GM04504 (cell line): ENCODE results near the gene RIMBP3C.
"Not testable (repeated sequence)": the region's sequence is repeated elsewhere in the genome, so short reads cannot be mapped to it uniquely, and the experiment has no call there.

ENCODE experiments used
- DNase-seq: peaks from one replicate; pipeline ENCODE4 v3.0.0-alpha.2; 2012; ENCODE audit warnings: low read depth

Gene RIMBP3C, protein sequence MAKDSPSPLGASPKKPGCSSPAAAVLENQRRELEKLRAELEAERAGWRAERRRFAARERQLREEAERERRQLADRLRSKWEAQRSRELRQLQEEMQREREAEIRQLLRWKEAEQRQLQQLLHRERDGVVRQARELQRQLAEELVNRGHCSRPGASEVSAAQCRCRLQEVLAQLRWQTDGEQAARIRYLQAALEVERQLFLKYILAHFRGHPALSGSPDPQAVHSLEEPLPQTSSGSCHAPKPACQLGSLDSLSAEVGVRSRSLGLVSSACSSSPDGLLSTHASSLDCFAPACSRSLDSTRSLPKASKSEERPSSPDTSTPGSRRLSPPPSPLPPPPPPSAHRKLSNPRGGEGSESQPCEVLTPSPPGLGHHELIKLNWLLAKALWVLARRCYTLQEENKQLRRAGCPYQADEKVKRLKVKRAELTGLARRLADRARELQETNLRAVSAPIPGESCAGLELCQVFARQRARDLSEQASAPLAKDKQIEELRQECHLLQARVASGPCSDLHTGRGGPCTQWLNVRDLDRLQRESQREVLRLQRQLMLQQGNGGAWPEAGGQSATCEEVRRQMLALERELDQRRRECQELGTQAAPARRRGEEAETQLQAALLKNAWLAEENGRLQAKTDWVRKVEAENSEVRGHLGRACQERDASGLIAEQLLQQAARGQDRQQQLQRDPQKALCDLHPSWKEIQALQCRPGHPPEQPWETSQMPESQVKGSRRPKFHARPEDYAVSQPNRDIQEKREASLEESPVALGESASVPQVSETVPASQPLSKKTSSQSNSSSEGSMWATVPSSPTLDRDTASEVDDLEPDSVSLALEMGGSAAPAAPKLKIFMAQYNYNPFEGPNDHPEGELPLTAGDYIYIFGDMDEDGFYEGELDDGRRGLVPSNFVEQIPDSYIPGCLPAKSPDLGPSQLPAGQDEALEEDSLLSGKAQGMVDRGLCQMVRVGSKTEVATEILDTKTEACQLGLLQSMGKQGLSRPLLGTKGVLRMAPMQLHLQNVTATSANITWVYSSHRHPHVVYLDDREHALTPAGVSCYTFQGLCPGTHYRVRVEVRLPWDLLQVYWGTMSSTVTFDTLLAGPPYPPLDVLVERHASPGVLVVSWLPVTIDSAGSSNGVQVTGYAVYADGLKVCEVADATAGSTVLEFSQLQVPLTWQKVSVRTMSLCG (N-terminal part only)

DNA sequence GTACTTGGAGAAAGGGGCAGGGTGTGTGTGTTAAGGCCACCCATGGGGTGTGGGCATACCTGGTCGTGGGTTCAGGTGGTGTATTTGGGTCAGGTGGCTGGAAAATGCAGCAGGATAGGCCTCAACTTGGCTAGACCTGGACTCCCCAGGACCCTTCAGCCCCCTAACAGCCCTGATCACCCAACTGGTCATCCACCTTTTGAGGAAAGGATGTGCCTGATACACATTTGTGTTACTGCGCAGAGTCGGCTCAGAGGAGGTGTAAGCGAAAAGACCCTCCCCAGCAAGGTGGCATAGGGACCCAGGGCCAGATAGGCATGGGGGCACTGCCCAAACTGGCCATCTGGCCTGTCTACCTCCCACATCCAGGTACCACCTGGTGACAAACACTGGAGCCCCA is at the start of gene RIMBP3C:
RIMBP3C (minus strand) TSS at position 101 of the 400 bp plus-strand sequence. CDS start 485 bp downstream, outside the sequence.
- not testable (repeated sequence) for DNase-seq

DNA sequence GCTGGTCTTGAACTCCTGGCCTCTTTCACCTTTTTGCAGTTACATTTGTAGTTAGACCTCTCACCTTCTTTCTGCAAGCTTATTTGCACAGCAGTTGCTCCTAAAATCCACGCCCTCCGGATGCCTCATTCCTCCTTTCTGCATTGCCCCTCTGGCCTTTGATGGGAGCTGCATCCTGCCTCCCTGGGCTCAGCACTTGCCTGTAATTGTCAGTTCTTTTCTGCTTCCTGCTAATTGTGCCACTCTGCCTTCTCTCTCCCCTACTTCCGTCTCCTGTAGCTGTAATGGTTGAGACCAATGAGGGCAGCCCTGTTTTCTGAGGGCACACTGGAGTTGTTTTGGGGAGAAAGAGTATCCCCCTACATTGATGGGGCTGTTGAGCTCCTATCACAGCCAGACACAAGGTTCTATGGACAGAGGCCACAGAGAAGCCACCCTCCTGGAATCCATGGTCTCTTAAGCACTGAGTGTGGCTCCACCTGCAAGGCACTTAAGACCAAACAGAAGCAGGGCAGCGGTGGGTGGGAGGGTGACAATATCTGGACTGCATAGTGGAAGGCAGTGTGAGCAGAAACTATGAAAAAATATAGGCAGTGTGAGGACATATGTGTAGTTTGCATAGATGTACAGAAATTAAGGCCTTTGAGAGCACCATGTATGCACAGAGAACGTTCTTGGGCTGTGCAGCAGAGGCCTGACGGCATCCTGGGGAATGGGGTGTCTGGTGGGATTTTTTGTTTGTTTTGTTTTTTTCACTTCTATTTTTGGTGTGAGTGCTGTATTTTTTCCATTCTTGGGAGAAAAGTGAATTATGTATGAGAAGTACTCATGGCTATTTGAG is 48.0 kb upstream of the RIMBP3C start:
- DNase-seq, result no peak

DNA sequence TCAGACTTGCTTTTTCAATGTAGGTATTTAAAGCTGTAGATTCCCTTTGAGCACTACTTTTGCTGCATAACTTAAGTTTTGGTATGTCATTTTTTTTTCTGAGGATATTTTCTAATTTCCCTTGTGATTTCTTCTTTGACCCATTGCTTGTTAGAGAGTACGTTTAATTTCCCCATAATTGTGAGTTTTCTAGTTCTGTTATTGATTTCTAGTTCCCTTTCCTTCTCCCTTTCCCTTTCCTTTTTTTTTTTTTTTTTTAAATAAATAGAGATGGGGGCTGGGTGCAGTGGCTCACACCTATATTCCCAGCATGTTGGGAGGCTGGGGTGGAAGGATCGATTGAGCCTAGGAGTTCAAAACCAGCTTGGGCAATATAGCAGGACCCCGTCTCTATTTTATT is 47.0 kb upstream of the RIMBP3C start:
- DNase-seq, result no peak

DNA sequence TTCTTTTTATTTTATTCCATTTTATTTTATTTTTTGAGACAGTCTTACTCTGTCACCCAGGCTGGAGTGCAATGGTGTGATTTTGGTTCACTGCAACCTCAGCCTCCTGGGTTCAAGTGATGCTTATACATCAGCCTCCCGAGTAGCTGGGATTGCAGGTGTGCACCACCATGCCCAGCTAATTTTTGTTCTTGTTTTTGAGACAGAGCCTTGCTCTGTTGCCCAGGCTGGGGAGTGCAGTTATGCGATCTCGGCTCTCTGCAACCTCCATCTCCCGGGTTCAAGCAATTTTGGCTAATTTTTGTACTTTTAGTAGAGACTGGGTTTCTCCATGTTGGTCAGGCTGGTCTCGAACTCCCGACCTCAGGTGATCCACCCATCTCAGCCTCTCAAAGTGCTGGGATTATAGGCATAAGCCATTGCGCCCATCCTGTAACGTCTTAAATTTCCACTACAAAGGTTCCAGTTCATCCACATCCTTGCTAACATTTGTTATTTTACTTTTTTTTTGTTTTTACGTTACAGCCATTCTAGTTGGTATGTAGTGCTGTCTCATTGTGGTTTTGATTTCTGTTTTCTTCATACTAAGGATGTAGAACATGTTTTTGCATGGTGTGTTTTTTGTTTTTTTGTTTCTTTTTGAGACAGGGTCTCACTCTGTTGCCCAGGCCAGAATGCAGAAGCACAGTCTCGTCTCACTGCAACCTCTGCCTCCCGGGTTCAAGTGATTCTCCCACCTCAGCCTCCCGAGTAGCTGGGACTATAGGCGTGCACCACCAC is 45.3 kb upstream of the RIMBP3C start:
- DNase-seq, result not testable (repeated sequence)

DNA sequence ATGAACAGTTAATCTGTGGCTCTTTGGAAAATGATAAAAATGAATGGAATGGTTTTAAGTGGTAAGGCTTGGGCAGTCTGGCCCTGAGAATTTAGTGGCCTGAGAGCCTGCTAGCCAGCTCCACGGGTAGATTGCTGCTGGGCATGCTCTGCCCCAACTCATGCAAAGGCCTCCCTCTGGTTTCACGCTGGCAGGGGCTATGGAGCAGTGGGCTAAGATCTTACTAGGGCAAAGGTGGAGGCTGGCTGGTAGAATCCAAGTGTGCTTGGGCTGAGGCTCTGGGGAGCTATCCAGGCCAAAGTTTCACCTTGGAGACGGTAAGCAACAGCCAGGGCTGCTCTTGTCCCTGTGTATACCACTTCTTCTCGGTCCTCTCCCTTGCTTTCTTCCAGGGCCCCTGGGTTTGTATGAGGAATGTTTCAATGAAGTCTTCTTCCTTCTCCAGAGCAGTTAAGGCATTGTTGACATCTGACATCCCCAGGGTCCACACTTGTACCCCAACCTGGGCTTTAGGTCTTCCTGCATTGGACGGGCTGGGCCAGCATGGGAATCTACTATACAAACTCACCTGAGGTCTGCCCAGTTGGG is 43.7 kb upstream of the RIMBP3C start:
- no peak for DNase-seq

DNA sequence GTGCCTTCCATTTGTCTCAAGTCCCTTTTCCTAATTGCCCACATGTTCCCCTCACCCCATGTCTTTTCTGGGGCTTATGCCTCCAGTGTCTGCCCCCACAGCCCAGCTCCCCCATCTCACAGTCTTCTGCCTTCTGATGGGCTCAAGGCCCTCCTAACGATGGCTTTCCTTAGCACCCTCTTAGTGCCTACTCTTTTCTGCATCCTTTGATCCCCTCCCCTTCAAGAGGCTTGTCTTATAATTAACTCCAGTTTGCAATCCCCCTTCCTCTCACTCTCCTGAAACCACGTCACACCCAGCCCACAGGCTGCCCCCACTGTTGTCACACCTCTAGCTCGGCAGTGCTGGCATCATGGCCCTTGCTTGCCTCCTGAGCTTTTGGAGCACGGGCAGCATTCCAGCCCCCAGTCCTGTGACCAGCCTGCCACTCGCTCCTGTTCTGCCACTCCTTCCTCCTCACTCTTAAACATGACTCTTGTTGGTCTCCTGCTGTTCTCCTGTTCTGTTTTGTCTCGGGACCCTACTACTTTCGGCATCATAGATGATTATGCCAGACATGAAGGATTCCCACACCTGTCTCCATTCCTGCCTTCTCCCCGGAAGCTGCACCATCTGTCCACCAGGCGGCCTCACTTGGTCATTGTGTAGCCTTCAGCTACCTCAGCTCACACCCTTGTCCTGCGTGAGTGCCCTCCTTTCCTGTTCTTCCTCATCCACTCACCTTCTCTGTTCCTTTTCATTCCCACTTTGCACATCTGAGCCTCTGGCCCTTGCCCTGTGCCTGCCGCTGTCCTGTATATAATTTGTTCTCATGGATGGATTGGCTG is 42.4 kb upstream of the RIMBP3C start:
- DNase-seq, result no peak

DNA sequence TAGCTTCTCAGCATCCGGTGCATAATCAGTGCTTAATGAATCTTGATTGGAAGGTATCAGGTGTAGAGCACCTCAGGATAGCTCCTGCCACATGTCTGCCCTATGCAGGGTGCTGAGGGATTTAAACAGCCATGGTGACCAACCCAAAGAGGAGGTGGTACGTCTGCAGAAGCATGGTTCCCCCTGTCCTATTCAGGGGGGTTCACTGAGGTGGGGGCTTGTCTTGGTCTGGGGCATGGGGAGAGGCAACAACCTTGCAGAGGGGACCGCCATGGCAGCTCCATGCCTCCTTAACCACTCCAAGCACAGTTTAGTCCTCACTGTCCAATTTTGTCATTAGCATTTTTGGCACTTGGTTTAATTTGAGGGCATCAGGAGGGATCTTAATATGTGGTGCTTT is 41.2 kb upstream of the RIMBP3C start:
- no peak for DNase-seq

DNA sequence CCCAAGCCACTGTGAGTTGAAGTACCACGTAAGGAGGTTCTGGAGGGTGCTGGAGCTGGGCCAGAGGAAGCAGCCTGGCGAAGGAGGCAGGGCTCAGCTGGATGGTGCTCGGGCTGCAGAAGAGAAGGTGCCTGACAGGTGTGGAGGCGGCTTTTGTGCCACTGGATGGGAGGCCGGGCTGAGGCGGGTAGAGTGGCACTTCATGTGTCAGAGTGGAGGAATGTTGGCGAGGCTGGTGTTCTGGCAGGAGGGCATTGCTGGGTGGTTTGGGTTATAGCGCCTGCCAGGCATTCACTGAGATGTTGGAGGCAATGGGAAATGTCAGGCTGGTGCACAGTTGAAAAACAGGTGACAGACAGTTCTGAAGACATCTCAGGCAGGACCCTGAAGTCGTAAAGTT is 40.4 kb upstream of the RIMBP3C start:
- no peak for DNase-seq

DNA sequence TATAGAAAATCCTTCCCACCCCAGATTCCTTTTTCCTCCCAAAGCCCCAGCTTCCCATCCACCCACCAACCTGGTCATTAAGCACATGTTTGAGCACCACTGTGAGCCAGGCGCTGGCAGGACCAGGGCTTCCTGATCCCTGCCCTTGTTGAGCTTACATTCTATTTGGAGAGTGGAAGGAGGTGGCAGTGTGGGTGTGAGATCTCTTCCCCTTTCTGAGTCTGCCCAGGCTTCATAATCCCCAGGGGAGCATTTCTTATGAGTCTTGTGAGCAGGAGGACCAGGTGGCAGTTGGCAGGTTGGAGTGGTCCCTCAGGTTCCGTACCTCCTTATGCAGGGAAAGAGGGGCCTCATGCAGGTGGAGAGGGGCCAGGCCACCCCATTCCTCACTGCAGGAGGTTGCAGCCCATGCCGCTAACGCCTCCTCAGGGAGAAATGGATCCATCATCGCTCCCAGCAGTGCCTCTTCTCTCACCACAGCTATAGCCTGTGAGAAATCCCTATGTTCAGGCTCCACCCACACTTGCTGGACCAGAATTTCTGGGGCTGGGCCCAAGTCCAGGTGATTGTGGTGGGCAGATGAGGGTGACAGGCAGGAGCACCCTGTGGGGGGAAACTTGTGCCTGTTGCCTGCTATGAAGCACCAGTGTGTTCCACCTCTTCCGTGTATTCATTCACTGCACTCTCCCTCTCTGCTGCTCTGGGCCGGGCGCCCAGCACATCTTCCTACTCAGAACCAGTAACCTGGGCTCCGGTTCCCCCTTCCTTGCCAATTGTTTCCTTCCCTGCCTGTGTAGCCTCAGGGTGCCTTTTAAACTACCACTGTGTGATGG is 39.8 kb upstream of the RIMBP3C start:
- DNase-seq, result no peak

DNA sequence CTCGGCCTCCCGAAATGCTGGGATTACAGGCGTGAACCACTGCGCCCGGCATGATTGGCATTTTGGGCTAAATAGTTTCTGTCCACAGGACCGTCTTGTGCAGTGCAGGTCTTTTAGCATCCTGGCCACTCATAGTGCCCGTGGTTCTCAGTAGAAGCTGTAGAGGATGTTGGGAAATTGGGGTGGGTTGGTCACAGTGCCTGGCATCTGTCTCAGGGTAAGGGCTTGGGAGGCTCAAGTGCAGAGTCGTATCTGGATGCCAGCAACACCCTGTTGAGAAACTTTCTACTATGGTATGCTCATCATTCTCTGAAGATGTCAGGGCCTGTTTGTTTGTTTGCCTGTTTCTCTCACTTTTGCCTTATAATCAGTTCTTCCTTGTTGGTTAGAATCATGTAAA is 38.1 kb upstream of the RIMBP3C start:
- no peak for DNase-seq

DNA sequence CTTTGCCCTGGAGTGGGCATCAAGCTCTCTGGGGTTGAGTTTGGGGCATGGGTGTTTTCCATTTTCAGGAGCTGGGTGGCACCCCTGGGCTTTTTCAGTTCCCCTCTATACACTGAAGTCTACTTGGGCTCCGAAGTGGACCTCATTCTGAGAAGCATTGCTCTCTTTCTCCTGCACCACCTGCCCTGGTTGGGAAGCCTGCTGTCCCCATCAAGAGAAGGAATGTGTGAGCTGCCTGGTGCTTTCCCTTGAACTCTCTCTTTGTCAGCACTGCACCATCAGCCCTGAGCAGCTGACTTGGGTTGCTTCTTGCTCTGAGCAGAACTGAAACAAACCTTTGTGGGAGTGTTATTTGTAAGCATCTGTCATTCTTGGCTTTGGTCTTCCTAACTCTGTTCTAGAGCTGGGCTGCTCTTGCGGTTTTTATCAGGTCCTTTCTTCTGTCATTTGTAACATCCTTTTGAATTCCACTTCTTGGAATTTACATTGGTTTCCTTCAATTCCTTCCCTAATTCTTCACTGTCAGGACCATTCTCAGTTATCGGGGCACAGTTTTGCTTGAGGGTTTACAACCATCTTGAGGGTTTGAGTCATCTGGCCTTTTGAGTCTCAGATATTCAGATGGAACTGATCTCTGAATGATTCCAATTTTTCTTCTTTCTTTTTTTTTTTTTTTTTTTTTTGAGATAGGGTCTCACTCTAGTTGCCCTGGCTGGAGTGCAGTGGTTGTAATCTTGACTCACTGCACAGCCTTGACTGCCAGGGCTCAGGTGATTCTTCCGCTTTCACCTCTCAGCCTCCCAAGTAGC is 36.7 kb upstream of the RIMBP3C start:
- DNase-seq, result no peak

DNA sequence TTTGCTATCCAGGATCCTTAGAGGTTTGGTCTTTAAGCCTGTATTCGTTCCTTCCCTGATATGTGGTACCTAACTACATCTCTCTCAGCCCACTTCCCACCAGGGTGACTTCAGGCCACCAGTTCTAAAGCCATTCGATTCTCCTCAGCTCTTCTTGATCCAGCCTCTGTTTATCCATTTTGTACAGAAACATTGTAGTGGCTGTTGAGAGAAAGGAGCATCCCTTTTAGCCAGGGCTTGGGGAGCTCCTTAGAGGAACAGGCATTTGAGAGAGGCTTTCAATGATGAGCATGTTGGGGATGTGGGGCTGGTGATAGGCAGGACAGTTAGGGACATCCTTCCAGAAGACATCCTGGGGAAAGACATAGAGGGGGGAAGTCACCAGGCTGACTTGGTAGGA is 34.1 kb upstream of the RIMBP3C start:
- no peak for DNase-seq

DNA sequence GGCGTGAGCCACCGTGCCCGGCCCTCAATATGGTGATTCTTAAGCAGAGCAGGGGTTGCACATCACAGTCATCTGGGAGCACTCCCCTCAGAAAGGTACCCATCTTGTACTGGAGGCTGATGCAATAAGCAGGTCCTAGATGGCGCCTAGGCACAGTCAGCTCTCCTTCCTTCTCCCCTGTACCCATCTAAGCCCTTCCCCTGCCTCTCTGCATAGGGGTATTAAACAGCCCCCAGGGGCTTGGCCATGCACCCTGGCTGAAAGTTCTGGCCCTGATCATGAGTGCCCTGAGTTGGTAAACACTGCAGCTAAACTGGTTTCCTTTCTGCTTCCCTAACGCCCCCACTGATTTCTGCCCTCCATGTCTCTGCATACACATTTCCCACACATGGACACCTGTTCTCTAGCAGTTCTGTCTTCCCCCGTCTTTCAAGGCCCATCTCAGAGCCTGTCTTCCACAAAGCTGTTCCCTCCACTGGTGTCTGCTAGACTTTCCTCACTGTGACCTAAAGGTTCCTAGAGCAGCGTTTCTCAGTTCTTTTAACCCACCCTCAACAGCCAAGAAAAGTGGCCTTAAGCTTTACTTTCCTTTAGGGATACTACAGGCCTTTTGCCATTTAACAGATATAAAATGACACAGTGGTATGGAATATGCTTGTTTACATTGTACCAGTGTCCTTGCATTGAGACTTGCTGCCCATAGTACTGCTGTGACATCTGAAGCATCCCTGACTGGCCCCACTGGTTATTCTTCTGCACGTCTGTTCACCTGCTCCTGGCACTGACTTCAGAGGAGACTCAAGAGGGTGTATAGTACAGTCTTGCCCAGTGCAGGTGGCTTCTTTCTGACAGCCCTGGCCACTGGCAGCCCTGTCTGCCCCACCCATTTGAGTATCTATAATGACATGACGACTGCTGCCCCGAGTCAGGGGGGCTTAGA is 31.8 kb upstream of the RIMBP3C start:
- no peak for DNase-seq

DNA sequence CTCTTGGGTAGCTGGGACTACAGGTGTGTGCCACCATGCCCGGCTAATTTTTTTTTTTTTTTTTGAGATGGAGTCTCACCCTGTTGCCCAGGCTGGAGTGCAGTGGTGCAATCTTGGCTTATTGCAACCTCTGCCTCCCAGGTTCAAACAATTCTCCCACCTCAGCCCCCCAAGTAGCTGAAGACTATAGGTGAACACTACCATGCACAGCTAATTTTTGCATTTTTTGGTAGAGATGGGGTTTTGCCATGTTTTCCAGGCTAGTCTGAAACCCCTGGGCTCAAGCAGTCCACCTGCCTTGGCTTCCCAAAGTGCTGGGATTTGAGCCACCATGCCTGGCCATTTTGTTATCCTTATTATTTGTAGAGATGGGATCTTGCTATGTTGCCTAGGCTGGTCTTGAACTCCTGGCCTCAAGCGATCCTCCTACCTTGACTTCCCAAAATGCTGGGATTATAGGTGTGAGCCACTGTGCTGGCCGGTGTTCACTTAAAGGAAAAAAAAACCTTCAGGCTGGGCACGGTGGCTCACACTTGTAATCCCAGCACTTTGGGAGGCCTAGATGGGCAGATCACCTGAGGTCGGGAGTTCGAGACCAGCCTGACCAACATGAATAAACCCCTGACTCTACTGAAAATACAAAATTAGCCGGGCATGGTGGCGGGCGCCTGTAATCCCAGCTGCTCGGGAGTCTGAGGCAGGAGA is 29.9 kb upstream of the RIMBP3C start:
- DNase-seq, result not testable (repeated sequence)

DNA sequence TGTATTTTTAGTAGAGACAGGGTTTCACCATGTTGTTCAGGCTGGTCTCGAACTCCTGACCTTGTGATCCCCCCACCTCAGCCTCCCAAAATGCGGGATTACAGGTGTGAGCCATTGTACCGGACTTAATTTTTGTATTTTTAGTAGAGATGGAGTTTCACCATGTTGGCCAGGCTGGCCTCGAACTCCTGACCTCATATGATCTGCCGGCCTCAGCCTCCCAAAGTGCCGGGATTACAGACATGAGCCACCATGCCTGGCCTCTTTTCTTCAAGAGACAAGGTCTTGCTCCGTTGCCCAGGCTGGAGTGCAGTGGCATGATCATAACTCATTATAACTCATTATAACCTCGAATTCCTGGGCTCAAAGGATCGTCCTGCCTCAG is 29.4 kb upstream of the RIMBP3C start:
- DNase-seq, result not testable (repeated sequence)

DNA sequence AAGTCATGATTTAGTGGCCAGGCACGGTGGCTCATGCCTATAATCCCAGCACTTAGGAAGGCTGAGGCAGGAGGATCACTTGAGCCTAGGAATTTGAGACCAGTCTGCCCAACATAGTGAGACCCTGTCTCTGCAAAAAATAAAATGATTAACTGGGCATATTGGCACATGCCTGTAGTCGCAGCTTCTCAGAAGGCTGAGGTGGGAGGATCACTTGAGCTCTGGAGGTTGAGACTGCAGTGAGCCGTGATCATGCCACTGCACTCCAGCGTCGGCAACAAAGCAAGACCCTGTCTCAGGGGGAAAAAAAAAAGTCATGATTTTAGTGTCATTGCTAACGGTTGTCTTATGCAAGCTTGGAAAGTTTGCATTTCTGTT is 28.2 kb upstream of the RIMBP3C start:
- DNase-seq, result no peak
